ENCODE measurements around the gene VIL1.

Gene VIL1

GRCh38 chr2:218438596-218438995 lies 19.7 kb downstream of the VIL1 start:
- no peak for DNase-seq (ENCODE audit: low read depth in 2 of 2)

DNA sequence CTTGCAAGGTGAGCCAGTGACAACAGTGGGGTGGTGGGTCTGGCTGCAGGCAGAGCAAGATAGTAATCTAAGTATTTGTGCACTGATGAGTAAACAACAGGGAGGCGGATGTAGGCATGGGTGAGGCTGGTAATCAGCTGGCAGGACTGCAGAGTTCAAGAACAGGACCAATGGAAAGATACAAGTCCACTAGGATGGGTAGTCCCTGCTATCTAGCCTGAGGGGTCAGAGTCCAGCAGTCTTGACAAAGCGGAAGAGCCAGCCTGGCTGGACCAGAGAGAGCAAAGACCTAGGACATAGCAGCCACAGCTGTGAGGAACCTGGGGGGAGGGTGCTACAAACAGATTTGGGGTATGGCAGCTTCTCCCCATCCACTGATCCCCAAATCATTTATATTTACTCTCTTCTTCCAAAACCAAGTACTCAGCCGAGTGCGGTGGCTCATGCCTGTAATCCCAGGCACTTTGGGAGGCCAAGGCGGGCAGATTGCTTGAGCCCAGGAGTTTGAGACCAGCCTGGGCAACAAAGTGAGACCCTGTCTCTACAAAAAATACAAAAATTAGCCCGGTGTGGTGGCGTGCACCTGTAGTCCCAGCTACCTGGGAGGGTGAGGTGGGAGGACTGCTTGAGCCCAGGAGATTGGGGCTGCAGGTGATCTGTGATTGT lies 25.9 kb downstream of the VIL1 start:
- DNase-seq (ENCODE audit: low read depth in 2 of 2), result no peak

GRCh38 chr2:218445602-218446001 lies 26.7 kb downstream of the VIL1 start:
- DNase-seq (ENCODE audit: low read depth in 2 of 2), result no peak

DNA sequence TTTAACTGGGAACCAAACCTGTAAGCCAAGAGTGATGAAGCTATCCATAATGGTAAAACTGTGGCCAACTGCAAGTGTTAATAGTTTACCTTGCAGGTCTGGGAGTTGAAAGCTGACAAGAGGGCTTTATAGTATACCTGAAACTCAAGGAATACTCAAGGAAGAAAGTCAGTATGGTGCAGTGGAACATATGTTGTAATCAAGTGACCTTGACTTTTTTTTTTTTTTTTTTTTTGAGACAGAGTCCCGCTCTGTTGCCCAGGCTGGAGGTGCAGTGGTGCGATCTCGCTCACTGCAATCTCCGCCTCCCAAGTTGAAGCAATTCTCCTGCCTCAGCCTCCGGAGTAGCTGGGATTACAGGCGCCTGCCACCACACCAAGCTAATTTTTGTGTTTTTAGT lies 27.6 kb downstream of the VIL1 start:
- DNase-seq (ENCODE audit: low read depth in 2 of 2), result no peak

GRCh38 chr2:218447072-218447471 lies 28.1 kb downstream of the VIL1 start:
- DNase-seq (ENCODE audit: low read depth in 2 of 2), result no peak

DNA sequence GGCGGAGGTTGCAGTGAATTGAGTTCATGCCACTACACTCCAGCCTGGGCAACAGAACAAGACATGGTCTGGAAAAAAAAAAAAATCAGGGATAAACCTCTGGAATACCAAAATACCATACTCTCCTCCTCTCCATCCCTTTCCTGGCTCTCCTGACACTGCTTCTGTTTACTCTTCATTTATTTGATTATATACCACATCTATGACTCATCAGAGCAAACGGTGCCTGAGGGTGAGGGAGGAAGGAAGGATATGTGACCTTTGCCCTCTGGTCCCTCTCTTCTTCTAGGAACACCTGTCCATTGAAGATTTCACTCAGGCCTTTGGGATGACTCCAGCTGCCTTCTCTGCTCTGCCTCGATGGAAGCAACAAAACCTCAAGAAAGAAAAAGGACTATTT lies 30.0 kb downstream of the VIL1 start:
- DNase-seq (ENCODE audit: low read depth in 2 of 2), result no peak

DNA sequence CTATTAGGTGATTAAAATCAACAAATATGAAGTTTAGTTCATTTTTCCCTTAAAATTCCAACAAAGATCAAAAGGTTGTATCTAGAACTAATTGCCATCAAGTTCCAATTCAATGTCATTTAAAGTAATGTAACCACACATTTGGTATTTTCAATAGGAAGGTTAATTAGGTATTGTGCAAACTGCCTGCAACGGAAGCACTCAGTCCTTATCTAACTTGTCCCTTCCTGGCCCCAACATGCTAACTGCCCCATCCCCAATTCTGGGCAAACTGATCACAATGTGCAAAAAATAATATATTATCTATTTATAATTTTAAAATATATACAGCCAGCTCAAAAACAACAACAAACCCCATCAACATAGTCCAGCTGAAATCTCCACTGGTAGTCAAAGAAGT lies 33.2 kb downstream of the VIL1 start:
- no peak for DNase-seq (ENCODE audit: low read depth in 2 of 2)

DNA sequence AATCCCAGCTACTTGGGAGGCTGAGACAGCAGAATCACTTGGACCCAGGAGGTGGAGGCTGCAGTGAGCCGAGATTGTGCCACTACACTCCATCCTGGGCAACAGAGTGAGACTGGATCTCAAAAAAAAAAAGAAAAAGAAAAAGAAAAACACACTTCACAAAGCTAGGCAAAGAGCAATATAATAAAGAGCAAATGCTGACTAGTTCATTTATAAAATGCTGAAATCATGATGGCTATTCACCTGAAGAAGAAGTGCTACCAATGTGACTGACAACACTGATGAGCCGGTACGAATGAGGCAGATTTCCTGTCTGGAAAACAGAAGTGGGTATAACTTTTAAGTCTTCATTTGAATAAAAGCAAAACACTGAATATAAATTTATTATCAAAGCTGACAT lies 37.9 kb downstream of the VIL1 start:
- no peak for DNase-seq (ENCODE audit: low read depth in 2 of 2)

DNA sequence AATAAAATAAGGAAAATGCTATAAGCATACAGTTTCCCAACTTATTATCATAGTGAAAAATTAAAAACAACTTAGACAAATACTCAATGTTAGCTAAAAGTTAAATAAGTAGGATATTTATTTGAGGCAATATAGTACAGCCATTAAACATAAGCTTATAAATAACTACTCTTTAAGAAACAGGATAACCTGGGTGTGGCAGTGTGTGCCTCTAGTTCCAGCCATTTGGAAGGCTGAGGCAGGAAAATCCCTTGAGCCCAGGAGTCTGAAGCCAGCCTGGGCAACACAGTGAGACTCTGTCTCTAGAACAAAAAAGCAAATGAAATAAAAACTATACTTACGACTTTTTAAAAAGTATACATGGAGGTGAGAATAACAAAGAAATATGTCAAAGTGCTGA lies 39.7 kb downstream of the VIL1 start:
- DNase-seq (ENCODE audit: low read depth in 2 of 2), result no peak

DNA sequence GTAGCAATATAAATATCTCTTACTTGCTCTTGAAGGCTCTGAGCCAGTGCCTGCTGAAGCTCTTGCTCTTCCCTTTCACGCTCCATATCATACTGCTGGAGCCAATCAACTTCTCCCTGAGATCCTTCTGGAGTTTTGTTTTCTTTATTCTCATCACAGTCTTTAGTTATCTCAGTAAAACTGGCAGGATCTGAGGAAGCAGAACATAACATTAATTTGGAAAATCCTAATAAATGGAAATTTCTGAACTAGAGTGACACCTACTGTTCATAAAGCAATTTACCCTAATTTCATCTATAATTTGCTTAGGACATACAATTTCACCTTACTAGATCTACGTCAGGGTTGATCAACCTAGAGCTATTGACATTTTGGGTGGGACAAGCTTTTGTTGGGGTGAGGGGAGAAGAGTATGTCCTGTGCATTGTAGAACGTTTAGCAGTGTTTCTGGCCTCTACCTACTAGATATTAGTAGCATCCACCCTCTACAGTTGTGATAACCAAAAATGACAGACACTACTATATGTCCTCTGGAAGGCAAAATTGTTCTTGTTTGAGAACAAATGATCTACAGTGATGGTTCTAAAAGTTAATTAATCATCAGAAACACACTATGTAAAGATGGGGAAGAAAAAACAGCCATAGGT lies 47.2 kb downstream of the VIL1 start:
- no peak for DNase-seq (ENCODE audit: low read depth in 2 of 2)

DNA sequence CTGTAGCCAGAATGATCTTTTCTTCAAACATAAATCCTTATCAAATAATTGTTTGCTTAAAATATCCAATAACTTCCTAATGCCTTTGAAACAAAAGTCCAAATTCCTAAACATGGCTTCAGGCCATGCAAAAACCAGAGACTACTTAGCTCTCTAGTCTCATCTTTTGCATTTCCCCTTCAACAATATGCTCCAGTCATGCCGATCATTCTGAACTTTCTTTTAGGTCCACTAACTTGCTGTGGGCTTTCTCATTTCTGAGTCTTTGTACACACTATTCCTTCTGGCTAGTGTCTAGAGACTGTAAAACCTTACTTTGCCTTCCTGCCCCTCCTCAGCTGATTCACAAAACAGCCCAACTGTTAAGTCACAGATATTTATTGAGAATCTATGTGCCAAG lies 51.5 kb downstream of the VIL1 start:
- DNase-seq (ENCODE audit: low read depth in 2 of 2), result no peak

DNA sequence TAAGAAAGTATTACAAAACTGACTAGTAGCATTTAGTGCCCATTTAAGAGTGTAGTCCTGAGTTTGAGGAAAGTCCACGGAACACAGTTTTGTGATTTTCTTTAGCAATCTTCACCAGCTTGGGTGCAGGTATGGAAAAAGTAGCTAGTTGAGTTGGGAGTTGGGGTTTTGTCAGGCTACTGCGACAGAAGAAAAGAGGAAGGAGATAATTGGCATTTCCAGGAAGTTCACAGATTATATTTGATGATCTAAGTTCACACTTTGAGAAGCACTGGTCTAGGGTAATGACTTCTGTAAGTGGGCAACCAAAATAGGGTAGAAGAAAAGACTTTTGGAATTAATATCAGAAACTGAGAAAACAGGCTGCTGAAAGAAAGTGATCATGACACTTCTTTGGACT lies 52.1 kb downstream of the VIL1 start:
- no peak for DNase-seq (ENCODE audit: low read depth in 2 of 2)

- DNase-seq (ENCODE audit: low read depth in 2 of 2), result no peak
Observed at GRCh38 chr2:218471982-218472381, 53.1 kb downstream of the VIL1 start.

DNA sequence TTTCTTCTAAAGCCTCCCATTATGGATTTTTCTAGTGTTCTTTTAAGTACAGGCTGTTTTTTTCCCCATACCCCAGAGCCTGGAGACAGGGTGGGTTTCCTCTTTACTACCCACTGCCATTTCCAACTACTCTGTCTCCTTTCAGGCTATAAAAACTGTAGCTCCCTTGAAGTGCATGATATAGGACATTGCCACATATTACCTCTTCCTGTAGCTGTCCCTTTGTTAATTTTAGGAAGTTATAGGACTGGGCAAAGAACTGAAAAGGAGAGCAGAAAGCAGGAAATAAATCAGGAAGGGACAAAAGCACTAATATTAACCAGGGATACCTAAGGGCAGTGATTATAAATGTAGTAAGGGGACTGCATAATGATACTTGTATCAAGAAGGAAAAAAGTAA lies 54.1 kb downstream of the VIL1 start:
- no peak for DNase-seq (ENCODE audit: low read depth in 2 of 2)

GRCh38 chr2:218474527-218474926 lies 55.6 kb downstream of the VIL1 start:
- no peak for DNase-seq (ENCODE audit: low read depth in 2 of 2)

DNA sequence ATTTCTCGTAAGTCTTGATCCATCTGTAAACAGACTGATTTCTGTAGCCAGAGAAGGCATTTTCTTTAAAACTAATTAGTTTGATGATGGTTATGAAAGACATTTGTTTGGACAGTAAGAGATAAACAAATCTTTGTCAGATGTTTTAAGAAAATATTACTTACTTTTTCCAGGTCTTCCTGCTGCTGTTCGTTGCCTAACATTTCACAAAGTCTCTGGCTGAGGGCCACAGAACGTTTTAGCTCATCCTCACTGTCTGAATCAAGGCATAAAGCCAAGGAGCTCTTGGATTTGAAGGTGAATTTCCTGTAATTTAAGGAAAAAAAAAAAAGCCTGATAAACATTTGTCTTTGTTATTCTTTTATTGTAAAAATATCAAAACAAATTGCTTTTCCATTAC lies 57.8 kb downstream of the VIL1 start:
- DNase-seq (ENCODE audit: low read depth in 2 of 2), result no peak

DNA sequence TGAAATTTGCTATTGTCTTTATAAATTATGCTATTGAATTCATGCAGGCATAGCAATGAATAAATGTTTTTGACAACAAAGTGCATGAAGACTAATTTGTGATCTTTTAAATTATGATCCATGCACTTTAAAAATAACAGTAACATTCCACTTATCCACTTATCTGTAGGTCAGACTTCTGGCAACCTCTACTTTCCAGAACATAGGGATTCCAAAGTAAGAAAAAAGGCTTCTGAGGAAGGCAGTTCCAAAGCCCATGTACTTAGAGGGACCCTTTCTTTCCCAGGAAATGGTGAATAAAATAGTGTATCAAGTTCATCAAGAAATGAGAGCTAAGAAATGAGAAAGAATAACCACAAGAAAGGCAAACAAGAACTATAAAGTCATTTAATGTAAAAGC lies 58.3 kb downstream of the VIL1 start:
- no peak for DNase-seq (ENCODE audit: low read depth in 2 of 2)

- DNase-seq (ENCODE audit: low read depth in 2 of 2), result no peak
Observed at GRCh38 chr2:218478544-218478943, 59.6 kb downstream of the VIL1 start.

GRCh38 chr2:218479595-218479994 lies 60.7 kb downstream of the VIL1 start:
- no peak for DNase-seq (ENCODE audit: low read depth in 2 of 2)

- DNase-seq (ENCODE audit: low read depth in 2 of 2), result no peak
Observed at GRCh38 chr2:218482651-218483050, 63.7 kb downstream of the VIL1 start.

- DNase-seq (ENCODE audit: low read depth in 2 of 2), result no peak
Observed at GRCh38 chr2:218485986-218486667, 67.2 kb downstream of the VIL1 start.

DNA sequence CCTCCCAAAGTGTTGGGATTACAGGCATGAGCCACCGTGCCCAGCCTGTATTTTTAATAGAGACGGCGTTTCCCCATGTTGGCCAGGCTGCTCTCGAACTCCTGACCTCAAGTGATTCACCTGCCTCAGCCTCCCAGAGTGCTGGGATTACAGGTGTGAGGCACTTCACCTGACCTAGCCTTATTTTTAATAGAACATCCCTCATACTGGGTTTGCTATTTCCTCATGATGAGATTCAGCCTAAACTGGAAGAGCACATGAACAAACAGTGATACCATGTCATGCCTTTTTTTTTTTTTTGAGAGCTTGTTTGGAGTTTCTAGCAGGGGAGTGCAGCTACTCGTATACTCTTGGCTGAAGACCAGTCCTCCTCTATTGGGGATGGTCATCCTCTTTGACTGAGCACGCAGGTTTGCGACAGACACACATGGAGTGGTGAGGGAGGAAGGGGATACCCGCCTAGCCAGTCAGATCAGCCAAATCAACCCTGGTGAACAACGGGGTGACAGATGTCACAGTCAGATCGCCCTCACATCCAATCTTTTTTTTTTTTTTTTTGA lies 81.7 kb downstream of the VIL1 start:
- no peak for DNase-seq (ENCODE audit: low read depth in 2 of 2)

DNA sequence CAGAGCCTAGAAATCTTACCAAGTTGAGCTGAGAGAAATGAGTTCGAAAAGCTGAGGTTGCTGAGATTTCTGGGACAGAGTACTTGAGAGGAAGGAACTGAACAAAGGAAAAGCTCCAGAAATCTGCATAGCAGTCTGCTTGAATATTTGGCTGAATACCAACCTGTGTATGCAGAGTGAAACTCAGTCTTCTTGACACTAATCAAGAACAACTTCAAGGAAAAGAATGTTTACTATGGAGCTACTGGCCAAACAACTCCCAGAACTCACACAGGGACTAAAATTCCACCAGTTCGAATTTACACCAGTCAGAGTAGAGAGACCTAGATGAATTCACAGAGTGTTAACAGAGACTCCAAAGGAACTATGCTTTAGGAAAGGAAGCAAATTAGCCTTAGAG lies 82.7 kb downstream of the VIL1 start:
- DNase-seq (ENCODE audit: low read depth in 2 of 2), result no peak

Measured in stimulated activated CD4-positive, alpha-beta T cell treated with anti-CD3 and anti-CD28 coated beads, Interleukin-15, amount 100 ng/mL, for 48 hours (primary cell).